Ishikawa (cell line): ENCODE measurements around the gene SPATA6L.

Experiments
- CREB1 ChIP-seq: IDR thresholded peaks from 2 replicates; pipeline ENCODE4 v1.6.1; 2012; ENCODE audit warnings: low read depth
- EGR1 ChIP-seq: IDR thresholded peaks from 2 replicates; pipeline ENCODE4 v1.6.1; 2012
- EP300 ChIP-seq: IDR thresholded peaks from 2 replicates; pipeline ENCODE4 v1.6.1; 2012; ENCODE audit warnings: borderline replicate concordance
- FOXM1 ChIP-seq: IDR thresholded peaks from 2 replicates; pipeline ENCODE4 v1.6.1; 2012; ENCODE audit warnings: low read depth, borderline replicate concordance
- MAX ChIP-seq: IDR thresholded peaks from 2 replicates; pipeline ENCODE4 v1.6.1; 2012
- NFIC ChIP-seq: IDR thresholded peaks from 2 replicates; pipeline ENCODE4 v1.6.1; 2012
- RAD21 ChIP-seq: IDR thresholded peaks from 2 replicates; pipeline ENCODE4 v1.6.1; 2012; ENCODE audit warnings: low read depth
- TAF1 ChIP-seq: IDR thresholded peaks from 2 replicates; pipeline ENCODE4 v1.6.1; 2012; ENCODE audit warnings: low read depth, mild to moderate bottlenecking
- TCF12 ChIP-seq: IDR thresholded peaks from 2 replicates; pipeline ENCODE4 v1.6.1; 2012; ENCODE audit warnings: low read depth
- YY1 ChIP-seq: IDR thresholded peaks from 2 replicates; pipeline ENCODE4 v1.6.1; 2012; ENCODE audit warnings: low read depth
- ZBTB7A ChIP-seq: IDR thresholded peaks from 2 replicates; pipeline ENCODE4 v1.6.1; 2012; ENCODE audit warnings: low read depth
- TF ChIP-seq, protein P1 (sequence below): IDR thresholded peaks from 2 replicates; pipeline ENCODE4 v1.6.1; 2012; ENCODE audit warnings: low read depth, mild to moderate bottlenecking

Gene SPATA6L

DNA sequence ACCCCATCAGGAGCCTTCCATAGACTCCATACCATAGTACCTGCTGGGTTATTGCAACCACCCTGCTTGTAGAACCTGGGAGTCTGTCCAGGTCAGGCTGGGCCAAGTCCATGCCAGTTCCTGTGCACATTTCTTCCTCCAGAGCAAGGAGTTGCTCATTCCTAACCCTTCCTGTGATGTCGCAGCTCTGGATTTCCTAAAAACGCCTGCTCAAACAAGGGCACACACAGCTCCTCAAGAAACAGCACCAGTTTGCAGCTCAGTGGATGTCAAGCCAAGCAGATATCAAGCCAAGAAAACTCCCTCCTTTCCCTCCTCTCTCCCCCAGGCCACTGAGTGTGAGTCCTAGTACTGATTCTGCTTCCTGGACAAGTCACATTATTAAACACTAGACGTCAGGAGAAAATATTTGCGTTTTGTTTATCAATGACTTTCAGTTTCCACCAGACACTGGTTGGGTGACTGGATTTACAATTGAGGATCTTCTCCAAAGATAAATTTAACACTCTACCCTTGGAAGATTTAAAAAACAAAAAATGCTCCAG is 116.5 kb downstream of the SPATA6L start:
- TF ChIP-seq RAD21 (no peak), NFIC (no peak), MAX (no peak), TAF1 (no peak), EP300 (no peak), ZBTB7A (no peak), FOXM1 (no peak), CREB1 (no peak), TCF12 (no peak), EGR1 (no peak), YY1 (no peak)
- TF ChIP-seq, protein P1, sequence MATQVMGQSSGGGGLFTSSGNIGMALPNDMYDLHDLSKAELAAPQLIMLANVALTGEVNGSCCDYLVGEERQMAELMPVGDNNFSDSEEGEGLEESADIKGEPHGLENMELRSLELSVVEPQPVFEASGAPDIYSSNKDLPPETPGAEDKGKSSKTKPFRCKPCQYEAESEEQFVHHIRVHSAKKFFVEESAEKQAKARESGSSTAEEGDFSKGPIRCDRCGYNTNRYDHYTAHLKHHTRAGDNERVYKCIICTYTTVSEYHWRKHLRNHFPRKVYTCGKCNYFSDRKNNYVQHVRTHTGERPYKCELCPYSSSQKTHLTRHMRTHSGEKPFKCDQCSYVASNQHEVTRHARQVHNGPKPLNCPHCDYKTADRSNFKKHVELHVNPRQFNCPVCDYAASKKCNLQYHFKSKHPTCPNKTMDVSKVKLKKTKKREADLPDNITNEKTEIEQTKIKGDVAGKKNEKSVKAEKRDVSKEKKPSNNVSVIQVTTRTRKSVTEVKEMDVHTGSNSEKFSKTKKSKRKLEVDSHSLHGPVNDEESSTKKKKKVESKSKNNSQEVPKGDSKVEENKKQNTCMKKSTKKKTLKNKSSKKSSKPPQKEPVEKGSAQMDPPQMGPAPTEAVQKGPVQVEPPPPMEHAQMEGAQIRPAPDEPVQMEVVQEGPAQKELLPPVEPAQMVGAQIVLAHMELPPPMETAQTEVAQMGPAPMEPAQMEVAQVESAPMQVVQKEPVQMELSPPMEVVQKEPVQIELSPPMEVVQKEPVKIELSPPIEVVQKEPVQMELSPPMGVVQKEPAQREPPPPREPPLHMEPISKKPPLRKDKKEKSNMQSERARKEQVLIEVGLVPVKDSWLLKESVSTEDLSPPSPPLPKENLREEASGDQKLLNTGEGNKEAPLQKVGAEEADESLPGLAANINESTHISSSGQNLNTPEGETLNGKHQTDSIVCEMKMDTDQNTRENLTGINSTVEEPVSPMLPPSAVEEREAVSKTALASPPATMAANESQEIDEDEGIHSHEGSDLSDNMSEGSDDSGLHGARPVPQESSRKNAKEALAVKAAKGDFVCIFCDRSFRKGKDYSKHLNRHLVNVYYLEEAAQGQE: no peak

DNA sequence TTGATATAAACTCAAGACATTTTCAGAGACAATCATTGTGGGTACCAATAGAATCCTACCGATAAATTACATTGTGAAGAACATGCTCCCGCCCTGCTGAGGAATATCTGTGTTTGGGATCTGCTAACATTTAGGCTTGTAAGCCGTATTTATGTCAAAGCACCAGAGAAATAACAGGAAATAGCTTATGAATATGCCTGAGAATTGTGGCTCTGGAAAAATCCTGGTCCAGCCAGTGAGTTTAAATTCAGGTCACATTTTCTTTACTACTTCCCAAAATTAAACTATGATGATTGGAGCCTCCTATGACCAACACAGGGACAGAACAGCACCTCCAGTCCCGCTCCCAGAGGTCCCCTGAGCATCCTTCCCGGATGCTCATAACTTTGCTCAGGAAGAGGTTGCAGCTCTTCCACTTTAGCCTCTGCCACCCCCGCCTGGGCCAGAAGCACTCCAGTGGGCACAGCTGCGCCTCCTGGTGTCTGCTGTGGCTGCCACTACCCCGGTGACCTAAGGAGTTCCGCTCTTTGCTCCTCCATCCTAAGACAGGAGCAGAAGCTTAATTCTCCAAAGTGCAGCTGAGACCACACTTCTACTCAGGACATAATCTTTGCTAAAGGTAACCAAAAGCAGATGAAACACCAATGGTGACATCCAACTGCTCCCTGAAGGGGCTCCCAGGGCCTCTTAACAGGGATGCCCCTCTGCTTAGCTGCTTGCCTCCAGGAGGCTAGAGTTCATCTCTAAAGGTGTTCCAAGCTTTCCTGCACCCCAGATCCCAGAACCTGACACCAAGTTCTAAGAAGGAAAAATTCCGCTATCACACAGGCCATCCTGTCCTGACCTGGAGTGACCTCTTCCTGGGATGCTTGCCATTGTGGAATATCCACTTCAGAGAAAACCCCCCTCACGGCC is 117.2 kb downstream of the SPATA6L start:
- TF ChIP-seq TAF1: no peak
- TF ChIP-seq FOXM1: no peak
- TF ChIP-seq RAD21: peak; percentile 42
- TF ChIP-seq CREB1: no peak
